Activated effector memory CD4-positive, alpha-beta T cell treated with anti-CD3 and anti-CD28 coated beads, Interleukin-2, amount 50 U/mL, for 16 hours (primary cell): ENCODE data around the gene ADH1B.
"Not testable (repeated sequence)": the region's sequence is repeated elsewhere in the genome, so short reads cannot be mapped to it uniquely, and the experiment has no call there.

ENCODE experiments used
- DNase-seq: peaks from one replicate; pipeline ENCODE4 v3.0.0-alpha.2; 2020

Gene ADH1B

DNA sequence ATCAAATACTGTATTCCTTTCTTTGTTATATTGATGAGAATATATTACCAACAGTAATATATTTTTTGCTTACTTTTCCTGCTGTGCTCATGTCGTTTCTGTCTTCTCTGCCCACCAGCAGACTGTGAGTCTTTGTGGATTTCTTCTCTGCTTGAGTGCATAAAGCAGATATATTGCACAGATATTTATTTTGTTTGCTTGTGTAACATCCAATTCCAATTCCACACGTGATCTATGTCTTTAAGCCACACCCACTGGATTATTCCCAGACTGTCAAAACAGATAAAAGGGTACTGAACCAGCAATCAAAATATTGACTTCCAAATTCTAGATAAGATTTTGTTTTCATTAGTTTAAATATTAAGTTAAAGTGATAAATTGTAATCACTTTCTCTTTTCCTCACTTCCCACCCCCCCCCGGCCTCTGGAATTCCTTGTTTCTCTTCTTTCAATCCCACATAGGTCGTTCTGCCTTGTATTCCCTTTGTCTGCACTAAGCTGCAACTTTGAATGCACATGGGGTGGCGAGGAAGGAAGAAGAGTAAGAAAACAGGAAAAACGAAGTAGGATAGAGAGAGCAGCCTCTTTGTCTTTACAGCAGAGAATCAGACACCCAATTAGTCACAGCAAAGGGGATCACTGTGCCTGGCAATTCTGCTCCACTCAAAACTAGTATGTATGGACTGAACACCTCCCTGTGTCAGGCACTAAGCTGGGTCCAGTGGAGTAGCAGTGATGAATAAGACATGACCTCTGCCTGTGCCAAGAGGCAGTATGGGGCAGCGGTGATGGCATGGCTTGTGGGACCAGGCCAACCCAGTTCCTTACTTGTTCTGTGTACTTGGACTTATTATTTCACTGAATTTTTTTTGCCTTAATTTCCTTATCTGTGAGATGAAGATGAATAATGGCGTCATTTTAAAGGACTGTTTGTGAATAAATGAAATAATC, at the start of gene ADH1B:
Gene ADH1B, minus strand, starts transcription at position 161 of the 951 bp plus-strand sequence. Its CDS starts 70 bp downstream, at position 91.
- no peak for DNase-seq

GRCh38 chr4:99367817-99368216, 46.6 kb upstream of the ADH1B start:
- DNase-seq: not testable (repeated sequence)

DNA sequence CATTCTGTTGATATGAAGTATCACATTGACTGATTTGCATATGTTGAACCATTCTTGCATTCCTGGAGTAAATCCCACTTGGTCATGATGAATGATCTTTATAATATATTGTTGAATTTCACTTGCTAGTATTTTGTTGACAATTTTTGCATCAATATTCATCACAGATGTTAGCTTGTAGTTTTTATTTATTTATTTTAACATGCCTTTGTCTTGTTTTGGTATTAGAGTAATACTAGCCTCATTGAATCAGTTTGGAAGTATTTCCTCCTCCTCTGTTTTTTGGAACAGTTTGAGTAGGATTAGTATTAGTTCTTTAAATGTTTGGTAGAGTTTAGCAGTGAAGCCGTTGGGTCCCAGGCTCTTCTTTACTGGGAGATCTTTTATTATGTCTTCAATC, 45.3 kb upstream of the ADH1B start:
- DNase-seq: no peak

- no peak for DNase-seq
These were observed 41.6 kb upstream of the ADH1B start for GRCh38 chr4:99362768-99363167.

- DNase-seq: no peak
These were observed 40.7 kb upstream of the ADH1B start for GRCh38 chr4:99361899-99362275.

DNA sequence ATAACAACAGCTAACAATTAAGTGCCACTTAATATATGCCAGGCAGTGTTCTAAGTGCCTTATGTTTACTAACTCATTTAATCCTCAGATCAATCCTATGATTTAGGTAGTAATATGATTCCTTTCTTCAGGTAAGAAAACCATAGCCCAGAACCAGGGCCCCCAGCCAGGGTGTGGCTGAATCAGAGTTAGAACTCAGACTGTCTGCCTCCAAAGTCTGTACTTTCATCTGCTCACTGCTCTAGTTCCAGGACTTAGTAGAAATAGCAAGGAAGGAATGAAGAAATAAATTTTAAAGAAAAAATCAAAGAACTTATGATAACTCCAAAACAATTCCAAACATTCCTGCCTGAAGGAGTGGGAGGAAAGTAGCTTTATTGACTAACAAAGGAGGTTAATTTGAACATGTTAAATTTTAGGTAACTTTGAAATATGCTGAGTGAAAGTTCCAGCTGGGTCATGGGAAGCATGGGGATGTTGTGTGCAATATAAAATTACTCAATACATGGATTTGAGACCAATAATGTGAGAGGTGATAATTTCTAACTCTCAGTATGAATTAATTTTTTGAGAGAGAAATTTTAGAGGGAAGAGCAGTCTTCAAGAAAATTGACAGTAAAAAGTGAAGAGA, 40.2 kb upstream of the ADH1B start:
- DNase-seq: no peak

DNA sequence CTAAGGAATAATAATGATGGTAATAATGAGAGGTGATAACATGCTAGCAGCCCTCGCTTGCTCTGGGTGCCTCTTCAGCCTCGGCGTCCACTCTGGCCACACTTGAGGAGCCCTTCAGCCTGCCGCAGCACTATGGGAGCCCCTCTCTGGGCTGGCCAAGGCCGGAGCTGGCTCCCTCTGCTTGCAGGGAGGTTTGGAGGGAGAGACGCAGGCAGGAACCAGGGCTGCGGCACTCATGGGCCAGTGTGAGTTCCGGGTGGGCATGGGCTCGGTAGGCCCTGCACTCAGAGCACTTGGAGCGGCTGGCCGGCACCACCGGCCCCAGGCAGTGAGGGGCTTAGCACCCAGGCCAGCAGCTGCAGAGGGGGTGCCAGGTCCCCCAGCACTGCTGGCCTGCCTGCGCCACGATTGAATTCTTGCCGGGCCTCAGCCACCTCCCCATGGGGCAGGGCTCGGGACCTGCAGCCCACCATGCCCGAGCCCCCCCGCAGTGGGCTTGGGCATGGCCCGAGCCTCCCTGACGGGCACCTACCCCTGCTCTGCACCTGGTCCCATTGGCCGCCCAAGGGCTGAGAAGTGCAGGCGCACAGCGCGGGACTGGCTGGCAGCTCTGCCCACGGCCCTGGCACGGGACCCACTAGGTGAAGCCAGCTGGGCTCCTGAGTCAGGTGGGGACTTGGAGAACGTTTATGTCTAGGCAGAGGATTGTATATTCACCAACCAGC, 38.4 kb upstream of the ADH1B start:
- DNase-seq: no peak

DNA sequence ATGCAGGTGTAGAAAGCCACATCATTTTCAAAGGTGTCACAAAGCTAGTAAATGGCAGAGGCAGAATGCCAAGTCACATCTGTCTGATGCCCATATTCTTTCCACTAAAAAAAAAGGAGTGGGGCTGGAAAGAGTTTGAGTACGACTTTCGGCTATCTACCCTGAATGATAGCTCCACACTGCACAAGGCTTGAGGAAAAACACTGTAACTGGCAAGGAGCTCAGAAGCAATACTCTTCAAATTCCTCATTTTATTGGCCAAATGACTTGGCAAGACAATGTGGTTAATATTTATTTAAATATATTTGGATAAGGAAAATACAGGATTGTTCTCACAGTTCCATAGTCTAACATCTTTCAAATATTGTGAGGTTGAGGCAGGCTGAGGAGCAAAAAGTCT, 36.7 kb upstream of the ADH1B start:
- DNase-seq: no peak

- no peak for DNase-seq
These were observed 35.8 kb upstream of the ADH1B start for GRCh38 chr4:99356992-99357391.

GRCh38 chr4:99356149-99356548, 34.9 kb upstream of the ADH1B start:
- not testable (repeated sequence) for DNase-seq

- DNase-seq: no peak
These were observed 31.7 kb upstream of the ADH1B start, which contains the start of gene ADH1C for GRCh38 chr4:99352602-99353537. ADH1C (minus strand) TSS chr4:99352746; CDS start chr4:99352675, 71 bp downstream.

- no peak for DNase-seq
These were observed 30.3 kb upstream of the ADH1B start for GRCh38 chr4:99351487-99351886.

GRCh38 chr4:99349338-99349737, 28.1 kb upstream of the ADH1B start:
- DNase-seq: no peak

DNA sequence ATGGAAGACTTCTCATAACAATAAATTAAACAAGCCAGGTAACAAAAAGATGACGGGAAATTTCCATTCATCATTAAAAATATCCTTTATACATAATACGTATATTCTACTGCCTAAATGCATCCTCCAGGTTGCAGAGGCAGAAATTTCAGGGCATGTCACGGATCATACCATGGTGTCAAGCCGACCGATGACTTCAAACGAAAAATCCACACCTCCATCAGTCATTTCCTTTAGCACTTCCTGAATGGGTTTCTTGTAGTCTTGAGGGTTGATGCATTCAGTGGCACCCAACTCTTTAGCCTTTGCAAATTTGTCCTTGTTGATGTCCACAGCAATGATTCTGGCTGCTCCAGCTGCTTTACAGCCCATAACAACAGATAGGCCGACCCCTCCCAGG, 21.4 kb upstream of the ADH1B start:
- not testable (repeated sequence) for DNase-seq

DNA sequence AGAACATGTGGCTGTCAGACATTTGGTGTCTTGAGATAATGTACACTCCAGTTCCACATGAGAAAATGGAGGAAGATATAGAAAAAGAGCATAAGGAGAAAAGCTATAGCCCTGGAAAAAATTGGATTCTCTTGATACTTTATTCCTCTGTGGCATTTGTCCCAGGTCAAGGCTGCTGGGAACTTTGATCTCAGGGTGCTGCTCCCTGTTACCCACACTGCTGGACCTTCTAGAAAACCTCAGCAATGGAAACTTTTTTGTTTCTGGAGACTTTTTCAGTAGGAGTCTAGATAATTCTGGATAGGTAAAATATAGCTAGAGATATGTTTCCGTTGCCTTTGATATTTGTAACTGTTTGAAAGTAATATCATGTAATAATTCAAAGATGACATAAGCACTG, 20.2 kb upstream of the ADH1B start:
- no peak for DNase-seq

DNA sequence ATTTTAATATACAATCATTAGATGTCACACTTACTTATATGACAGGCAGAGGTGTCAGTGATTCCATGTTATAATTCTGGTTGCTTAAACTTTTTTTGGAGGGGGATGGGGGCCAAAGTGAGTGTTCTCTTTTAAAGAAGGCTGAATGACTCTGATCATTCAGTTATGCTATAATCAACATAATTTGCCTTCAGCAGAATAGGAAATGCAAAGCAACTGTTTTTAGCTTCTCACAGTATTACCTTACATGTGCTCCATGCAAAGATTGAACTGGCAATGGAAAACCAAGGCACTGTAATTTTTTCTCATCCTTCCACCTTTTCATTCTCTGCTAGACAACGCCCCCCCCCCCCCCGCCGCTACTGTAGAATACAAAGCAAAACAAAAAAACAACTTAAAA, 18.0 kb upstream of the ADH1B start:
- no peak for DNase-seq

- no peak for DNase-seq
These were observed 15.4 kb upstream of the ADH1B start for GRCh38 chr4:99336553-99336952.

- DNase-seq: no peak
These were observed 13.7 kb upstream of the ADH1B start for GRCh38 chr4:99334880-99335279.

DNA sequence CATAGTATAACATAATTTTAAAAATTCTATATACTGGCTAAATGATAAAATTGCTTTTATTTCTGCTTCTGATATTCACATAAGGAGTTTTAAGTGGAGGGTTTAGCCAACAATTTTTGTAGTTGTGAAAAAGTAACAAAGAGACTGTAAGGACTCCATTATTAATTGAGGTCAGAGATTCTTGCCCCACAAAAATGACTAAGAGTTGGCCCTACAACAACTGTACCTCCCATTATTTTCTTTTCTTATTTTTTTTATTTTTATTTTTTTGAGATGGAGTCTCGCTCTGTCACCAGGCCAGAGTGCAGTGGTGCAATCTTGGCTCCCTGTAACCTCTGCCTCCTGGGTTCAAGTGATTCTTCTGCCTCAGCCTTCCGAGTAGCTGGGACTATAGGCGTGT, 9.4 kb upstream of the ADH1B start:
- DNase-seq: no peak

GRCh38 chr4:99329876-99330275, 8.7 kb upstream of the ADH1B start:
- no peak for DNase-seq

DNA sequence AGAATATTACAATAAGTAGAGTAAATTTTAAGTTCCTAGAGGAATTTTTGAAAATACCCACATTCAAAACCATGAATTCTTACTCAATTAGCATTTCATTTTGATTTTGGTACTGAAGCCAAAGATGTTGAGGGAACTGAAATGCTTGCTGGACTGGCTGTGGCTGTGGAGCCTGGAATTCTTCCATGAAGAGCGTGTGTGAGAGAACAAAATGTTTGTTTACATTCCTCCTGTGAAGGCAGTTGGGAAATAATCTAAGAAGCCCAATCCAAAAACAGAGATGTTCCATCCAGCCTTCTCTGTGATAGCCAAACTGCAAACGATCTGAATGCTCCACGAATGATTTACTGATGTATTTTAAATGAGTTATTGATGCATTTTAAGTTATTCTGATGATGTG, 3.8 kb upstream of the ADH1B start:
- no peak for DNase-seq

GRCh38 chr4:99324361-99324760, 3.2 kb upstream of the ADH1B start:
- no peak for DNase-seq
